Esophagus muscularis mucosa (tissue), 4 donors: Measurements from ENCODE around the gene LRMDA. TPM values are rescaled to one million over a fixed set of nuclear protein-coding genes. Genes with fewer than 3 reads are reported as not detected.

Experiments
- DNase-seq: peaks from one replicate; pipeline ENCODE4 v3.0.0-alpha.2; 2017; ENCODE audit errors: extremely low spot score
- H3K27ac ChIP-seq, 4 donors: fragments of 200-600 bp; sonication (generic); replicated peaks in 1 of 4; 1 replicate in 3 of 4; 2 replicates in 1 of 4; pipeline ENCODE4 v1.5.1; 2016 to 2019; ENCODE audit warnings: mild to moderate bottlenecking in 1 of 4
- H3K27me3 ChIP-seq, 4 donors: fragments of 200-600 bp; sonication (generic); one replicate each; pipeline versions ENCODE4 v1.5.1 to v1.6.0; 2016 to 2019
- H3K36me3 ChIP-seq, 4 donors: fragments of 200-600 bp; sonication (generic); one replicate each; pipeline ENCODE4 v1.5.1; 2016 to 2019
- H3K4me1 ChIP-seq, 4 donors: fragments of 200-600 bp; sonication (generic); one replicate each; pipeline ENCODE4 v1.5.1; 2016 to 2019
- H3K4me3 ChIP-seq, 4 donors: fragments of 200-600 bp; sonication (generic); 1 replicate in 2 of 4; 2 replicates in 2 of 4; pipeline ENCODE4 v1.5.1; 2016 to 2019; ENCODE audit warnings: mild to moderate bottlenecking in 4 of 4, moderate library complexity in 1 of 4
- H3K9me3 ChIP-seq, 4 donors: fragments of 200-600 bp; sonication (generic); 1 replicate in 3 of 4; 2 replicates in 1 of 4; pipeline ENCODE4 v1.5.1; 2016 to 2019
- CTCF ChIP-seq, 3 experiments: fragments of 200-600 bp in 2 of 3; fragments of 450-650 bp in 1 of 3; sonication (generic) in 2 of 3; IDR thresholded peaks; one replicate each; pipeline ENCODE4 v1.5.1; 2017 to 2019; ENCODE audit warnings: antibody characterized with exemption in 3 of 3, mild to moderate bottlenecking in 2 of 3, moderate library complexity in 1 of 3
- EP300 ChIP-seq: sonication (generic); formaldehyde crosslinking; IDR thresholded peaks from one replicate; pipeline ENCODE4 v1.6.1; 2017; ENCODE audit warnings: antibody characterized with exemption
- POLR2A ChIP-seq: fragments of 450-650 bp; IDR thresholded peaks from one replicate; pipeline ENCODE4 v1.6.1; 2017; ENCODE audit warnings: antibody characterized with exemption, moderate library complexity, mild to moderate bottlenecking, low read depth
- POLR2AphosphoS5 ChIP-seq, 2 donors: sonication (generic); formaldehyde crosslinking; IDR thresholded peaks; one replicate each; pipeline ENCODE4 v1.6.1; 2017; ENCODE audit warnings: antibody characterized with exemption in 2 of 2
- WGBS: methylation state at CpG from one replicate; pipeline ENCODE4 v1.1.5; 2018; 5-methylcytosine and 5-hydroxymethylcytosine counted together
- intact Hi-C: fragments of 100-400 bp; cut with DNase I; formaldehyde crosslinking; loops from one replicate; pipeline ENCODE4 v1.15.1; 2023
- total RNA-seq, 4 donors: library from RNA; depleted of rRNA; stranded (reverse); fragments of >200 nt; gene quantifications; one replicate each; pipeline versions ENCODE4 v1.1.0 to v1.2.1, GENCODE V29; 2016

LRMDA gene
- total RNA-seq, 4 donors from 2014 or later: 14.3 to 34.9 (median 26.5) TPM

DNA sequence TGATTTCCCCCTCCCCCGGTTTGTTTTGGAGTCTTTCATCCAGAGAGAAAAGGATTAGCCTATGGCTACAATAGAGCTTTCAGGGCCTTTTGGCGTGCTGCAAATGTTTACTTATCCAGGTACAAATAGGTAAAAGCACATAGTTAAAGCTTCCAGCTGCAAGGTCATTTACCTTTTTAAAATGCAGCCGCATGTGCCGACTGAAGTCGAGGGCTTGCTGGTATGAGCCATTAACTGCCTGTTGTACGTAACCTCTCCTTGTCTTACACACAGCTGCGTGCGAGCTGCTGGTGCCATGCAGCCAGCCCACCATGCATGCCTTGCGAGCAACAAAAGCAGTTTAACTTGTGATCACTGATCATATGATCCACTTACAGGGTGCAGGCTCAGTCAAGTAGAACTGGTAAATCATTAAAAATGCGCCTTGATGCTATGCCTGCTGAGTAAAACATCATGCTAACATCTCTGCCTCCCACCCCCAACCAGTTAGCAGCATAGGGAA is 866.4 kb downstream of the LRMDA start:
- DNase-seq: peak; percentile 42
- Histone ChIP-seq H3K4me1 (peaks cover 8 to 28% (median 8%) of the 10 kb centered on the region in 4 donors), H3K9me3 (no peaks in the 10 kb centered on the region), H3K4me3 (no peak overlapping the region), H3K36me3 (no peaks in the 10 kb centered on the region), H3K27ac (no peak overlapping the region), H3K27me3 (no peaks in the 10 kb centered on the region)
- TF ChIP-seq POLR2AphosphoS5 (IDR thresholded peaks at IDR 0.05) (no peak), POLR2A (no peak), CTCF (IDR thresholded peaks at IDR 0.05) (no peak)
- intact Hi-C loops: no loop called here
- over 99% methylated on average over 10 of the region's 10 CpGs for WGBS

DNA sequence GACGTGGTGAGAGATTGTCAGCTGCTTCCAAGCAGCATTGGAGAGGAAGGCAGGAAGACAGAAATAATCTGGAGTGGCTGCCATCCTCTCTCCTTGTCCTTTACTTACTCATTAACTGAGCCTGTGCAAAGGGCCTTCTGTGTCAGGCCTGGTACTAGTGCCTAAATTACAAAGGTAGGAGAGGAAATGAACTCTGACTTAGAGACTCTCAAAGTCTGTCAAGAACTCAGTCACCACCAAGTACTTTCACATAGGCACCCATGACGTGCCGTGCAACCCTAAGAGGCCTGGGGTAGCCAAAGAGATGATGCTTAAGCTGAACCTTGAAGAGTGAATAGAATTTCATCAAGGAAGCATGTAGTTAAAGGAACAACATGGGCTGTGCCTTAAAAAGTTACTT is 866.9 kb downstream of the LRMDA start:
- no peaks in the 10 kb centered on the region for H3K9me3 ChIP-seq
- DNase-seq: peak; percentile 53
- peaks cover 13 to 33% (median 13%) of the 10 kb centered on the region in 4 donors for H3K4me1 ChIP-seq
- 92% methylated on average over 3 of the region's 3 CpGs for WGBS
- H3K27me3 ChIP-seq: no peaks in the 10 kb centered on the region
- H3K36me3 ChIP-seq: no peaks in the 10 kb centered on the region
- H3K4me3 ChIP-seq: no peak overlapping the region
- no peak for TF ChIP-seq EP300
- no peak for TF ChIP-seq CTCF (IDR thresholded peaks at IDR 0.05)
- TF ChIP-seq POLR2AphosphoS5 (IDR thresholded peaks at IDR 0.05): no peak
- no peak for TF ChIP-seq POLR2A
- intact Hi-C loops: no loop called here
- H3K27ac ChIP-seq: no peak overlapping the region

- Histone ChIP-seq H3K4me1 (peaks cover 15 to 33% (median 19%) of the 10 kb centered on the region in 4 donors), H3K36me3 (no peaks in the 10 kb centered on the region), H3K27me3 (no peaks in the 10 kb centered on the region), H3K27ac (no peak overlapping the region), H3K4me3 (no peak overlapping the region), H3K9me3 (no peaks in the 10 kb centered on the region)
- peak; percentile 31 for DNase-seq
- TF ChIP-seq EP300: no peak
- no peak for TF ChIP-seq POLR2A
- no peak for TF ChIP-seq CTCF (IDR thresholded peaks at IDR 0.05)
- TF ChIP-seq POLR2AphosphoS5 (IDR thresholded peaks at IDR 0.05): no peak
- WGBS: 95% methylated on average over 4 of the region's 4 CpGs
- intact Hi-C loops: no loop called here
Measured at GRCh38 chr10:76299501-76299900, 868.1 kb downstream of the LRMDA start.

- Histone ChIP-seq H3K27ac (no peak overlapping the region), H3K27me3 (no peaks in the 10 kb centered on the region), H3K4me1 (peaks cover 15 to 31% (median 19%) of the 10 kb centered on the region in 4 donors), H3K9me3 (no peaks in the 10 kb centered on the region), H3K4me3 (no peak overlapping the region), H3K36me3 (no peaks in the 10 kb centered on the region)
- intact Hi-C loops: loop anchor here (5.0 to 10.0 kb wide), 2 partner anchors 244 to 899 kb away; partner anchors contain the start of gene ZNF503
- 89% methylated on average over 4 of the region's 4 CpGs for WGBS
- DNase-seq: no peak
- TF ChIP-seq POLR2A (no peak), POLR2AphosphoS5 (IDR thresholded peaks at IDR 0.05) (no peak), EP300 (no peak), CTCF (IDR thresholded peaks at IDR 0.05) (no peak)
Measured at GRCh38 chr10:76301211-76301610, 869.8 kb downstream of the LRMDA start.

DNA sequence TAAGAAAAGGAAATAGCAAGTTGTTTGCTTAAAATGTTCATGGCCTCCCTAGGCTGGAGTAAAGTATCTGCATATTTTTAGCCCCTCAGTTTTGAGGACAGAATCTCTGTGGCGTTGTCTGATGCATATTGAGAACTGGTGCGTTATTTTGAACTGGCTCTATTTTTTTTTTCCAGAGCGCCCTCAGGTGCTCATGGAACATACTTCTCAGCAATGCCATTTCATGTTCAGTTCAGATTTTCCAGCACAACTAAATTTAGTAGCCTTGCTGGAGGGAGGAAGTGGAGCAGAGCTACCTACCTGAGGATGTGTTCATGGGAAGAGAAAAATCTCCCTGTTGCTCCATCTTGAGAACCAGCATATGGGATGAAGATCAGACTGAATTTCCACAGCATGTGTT is 870.5 kb downstream of the LRMDA start:
- intact Hi-C loops: loop anchor here (5.0 to 10.0 kb wide), 2 partner anchors 243 to 900 kb away; partner anchors contain the start of gene ZNF503

More for the DNA sequence above, 870.5 kb downstream of the LRMDA start:
- no peak overlapping the region for H3K4me3 ChIP-seq
- WGBS: 61% methylated on average over 3 of the region's 3 CpGs
- no peak for TF ChIP-seq CTCF (IDR thresholded peaks at IDR 0.05)
- no peak for TF ChIP-seq POLR2AphosphoS5 (IDR thresholded peaks at IDR 0.05)
- no peak for TF ChIP-seq EP300
- TF ChIP-seq POLR2A: no peak
- no peaks in the 10 kb centered on the region for H3K27me3 ChIP-seq
- H3K27ac ChIP-seq: no peak overlapping the region
- peaks cover 15 to 26% (median 19%) of the 10 kb centered on the region in 4 donors for H3K4me1 ChIP-seq
- H3K36me3 ChIP-seq: no peaks in the 10 kb centered on the region
- no peak for DNase-seq
- no peaks in the 10 kb centered on the region for H3K9me3 ChIP-seq
